Measurements from ENCODE around the gene ZNF791.
"Not testable (repeated sequence)": the region's sequence is repeated elsewhere in the genome, so short reads cannot be mapped to it uniquely, and the experiment has no call there.

The ZNF791 gene

GRCh38 chr19:12610540-12611360, at the start of gene ZNF791, which contains the start of gene ZNF490:
Gene ZNF791, plus strand, starts transcription at chr19:12610920. Its CDS starts 160 bp downstream, at chr19:12611080.
Gene ZNF490, minus strand, starts transcription at chr19:12610813. Its CDS starts 133 bp downstream, at chr19:12610680.
- peak; percentile 96 to 97 for DNase-seq

DNA sequence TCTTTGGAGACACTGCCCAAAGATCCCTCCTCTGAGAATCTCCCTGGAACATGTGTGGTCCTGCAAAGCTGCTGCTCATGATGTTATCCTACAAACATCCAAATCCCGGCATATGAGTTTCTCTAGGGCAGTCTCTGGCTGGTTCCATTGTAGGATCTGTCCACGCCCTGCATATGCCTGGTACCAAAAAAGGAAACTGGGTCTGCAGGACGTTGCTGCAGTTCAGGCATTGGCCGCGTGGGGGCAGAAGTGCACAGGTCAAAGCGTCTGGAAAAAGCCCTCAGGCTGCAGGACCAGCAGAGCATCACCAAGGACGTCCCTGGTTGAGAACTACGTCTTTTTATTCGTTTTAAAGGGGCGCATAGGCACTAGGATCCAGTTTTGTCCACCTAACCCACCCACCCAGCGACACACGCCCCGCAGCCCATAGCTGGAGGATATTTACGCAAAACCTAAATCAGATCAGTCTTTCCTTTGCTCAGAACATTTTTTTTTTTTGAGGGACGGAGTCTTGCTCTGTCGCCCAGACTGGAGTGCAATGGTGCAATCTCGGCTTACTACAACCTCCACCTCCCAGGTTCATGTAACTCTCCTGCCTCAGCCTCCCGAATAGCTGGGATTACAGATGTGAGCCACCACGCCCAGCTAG, 46.6 kb upstream of the ZNF791 start:
- DNase-seq = peak; percentile 54 to 74

DNA sequence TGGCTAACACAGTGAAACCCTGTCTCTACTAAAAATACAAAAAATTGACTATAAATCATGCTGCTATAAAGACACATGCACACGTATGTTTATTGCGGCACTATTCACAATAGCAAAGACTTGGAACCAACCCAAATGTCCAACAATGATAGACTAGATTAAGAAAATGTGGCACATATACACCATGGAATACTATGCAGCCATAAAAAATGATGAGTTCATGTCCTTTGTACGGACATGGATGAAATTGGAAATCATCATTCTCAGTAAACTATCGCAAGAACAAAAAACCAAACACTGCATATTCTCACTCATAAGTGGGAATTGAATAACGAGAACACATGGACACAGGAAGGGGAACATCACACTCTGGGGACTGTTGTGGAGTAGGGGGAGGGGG, 44.3 kb upstream of the ZNF791 start:
- not testable (repeated sequence) for DNase-seq

DNA sequence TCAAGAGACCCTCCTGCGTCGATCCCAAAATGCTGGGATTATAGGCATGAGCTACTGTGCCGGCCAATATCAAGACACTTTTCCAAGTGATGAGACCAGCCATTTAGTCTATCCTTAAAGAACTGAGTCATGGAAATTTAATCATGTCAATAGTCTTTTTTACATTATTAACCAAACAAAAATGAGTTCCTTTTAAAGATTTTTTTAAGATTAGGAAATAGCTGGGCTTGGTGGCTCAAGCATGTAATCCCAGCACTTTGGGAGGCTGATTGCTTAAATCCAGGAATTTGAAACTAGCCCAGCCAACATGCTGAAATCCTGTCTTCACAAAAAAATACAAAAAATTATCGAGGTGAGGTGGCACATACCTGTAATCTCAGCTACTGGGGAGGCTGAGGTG, 42.8 kb upstream of the ZNF791 start:
- no peak for DNase-seq

GRCh38 chr19:12574036-12574435, 36.7 kb upstream of the ZNF791 start:
- no peak for DNase-seq

- no peak for DNase-seq
These were observed 32.1 kb upstream of the ZNF791 start for GRCh38 chr19:12578641-12579040.

DNA sequence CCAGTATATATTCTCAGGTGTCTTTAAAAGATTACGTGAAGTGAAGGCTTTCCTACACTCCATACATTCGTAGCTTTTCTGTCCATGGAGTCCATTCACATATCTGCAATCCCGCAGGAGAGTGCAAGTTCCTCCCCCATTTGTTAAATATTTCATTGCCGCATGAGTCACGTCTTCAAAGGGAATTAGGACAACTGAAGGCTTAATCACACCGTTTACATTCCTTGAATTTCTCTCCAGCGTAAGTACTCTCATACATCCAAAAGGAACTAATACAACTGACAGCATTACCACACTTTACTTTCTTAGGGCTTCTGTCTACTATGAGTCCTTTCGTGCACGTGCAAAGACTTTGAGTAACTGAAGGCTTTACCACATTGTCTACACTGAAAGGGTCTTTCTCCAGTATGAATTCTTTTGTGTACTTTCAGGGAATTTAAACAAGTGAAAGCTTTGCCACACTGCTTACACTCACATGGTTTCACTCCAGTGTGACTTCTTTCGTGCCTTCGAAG, 30.5 kb upstream of the ZNF791 start:
- DNase-seq = no peak

- no peak for DNase-seq
These were observed 29.6 kb upstream of the ZNF791 start for GRCh38 chr19:12581100-12581499.

GRCh38 chr19:12596485-12596884, 14.2 kb upstream of the ZNF791 start:
- no peak for DNase-seq

- no peak for DNase-seq
These were observed 13.7 kb upstream of the ZNF791 start for GRCh38 chr19:12596927-12597548.

DNA sequence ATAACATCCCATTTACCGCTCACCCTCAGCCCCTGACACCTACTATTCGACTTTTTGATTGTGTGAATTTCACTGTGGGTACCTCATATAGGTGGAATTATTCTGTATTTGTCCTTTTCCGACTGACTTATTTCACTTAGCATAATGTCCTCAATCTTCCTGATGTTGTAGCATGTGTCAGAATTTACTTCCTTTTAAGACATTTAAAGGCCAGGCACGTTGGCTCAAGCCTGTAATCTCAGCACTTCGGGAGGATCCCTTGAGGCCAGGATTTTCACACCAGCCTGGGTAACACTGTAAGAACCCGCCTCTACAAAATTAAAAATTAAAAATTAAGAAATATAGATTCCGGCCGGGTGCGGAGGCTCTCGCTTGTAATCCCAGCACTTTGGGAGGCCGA, 13.1 kb upstream of the ZNF791 start:
- DNase-seq = no peak

DNA sequence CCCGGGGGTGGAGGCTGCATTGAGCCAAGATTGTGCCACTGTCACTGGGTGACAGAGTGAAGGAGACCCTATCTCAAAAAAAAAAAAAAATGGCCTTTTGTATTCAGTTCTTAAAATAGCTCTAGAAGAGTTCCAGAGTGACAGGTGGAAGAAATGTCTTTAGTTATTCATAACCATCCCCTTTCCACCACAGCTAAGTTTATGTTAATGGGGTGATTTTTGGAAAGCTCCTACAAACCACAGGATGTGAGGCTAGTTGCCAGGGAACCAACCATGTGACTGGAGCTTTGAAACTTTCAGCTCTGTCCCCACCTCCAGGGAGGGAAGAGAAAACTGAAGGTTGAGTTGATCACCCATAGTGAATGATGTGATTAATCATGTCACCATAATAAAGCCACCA, 7.0 kb upstream of the ZNF791 start:
- DNase-seq = no peak

DNA sequence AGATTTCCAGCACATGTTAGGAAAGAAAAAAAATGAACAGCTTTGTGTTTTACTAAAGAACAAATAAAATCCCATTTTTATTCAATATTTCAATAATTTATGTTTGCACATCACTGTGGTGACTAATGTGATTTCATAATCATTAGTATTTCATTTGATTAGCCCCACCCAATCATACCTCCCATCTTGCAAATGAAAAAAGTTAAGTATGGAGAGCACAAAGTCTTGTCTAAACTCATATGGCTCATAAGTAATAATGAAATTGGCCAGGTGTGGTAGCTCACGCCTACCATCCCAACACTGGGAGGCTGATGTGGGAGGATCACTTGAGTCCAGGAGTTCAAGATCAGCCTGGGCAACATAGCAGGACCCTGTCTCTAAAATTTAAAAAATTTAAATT, 3.9 kb upstream of the ZNF791 start:
- no peak for DNase-seq

GRCh38 chr19:12607631-12608030, 3.1 kb upstream of the ZNF791 start:
- DNase-seq = no peak

- DNase-seq = peak; percentile 51 to 57
These were observed 610 bp downstream of the ZNF791 start for GRCh38 chr19:12611361-12611699.

- DNase-seq = no peak
These were observed 6.9 kb downstream of the ZNF791 start for GRCh38 chr19:12617646-12618045.

DNA sequence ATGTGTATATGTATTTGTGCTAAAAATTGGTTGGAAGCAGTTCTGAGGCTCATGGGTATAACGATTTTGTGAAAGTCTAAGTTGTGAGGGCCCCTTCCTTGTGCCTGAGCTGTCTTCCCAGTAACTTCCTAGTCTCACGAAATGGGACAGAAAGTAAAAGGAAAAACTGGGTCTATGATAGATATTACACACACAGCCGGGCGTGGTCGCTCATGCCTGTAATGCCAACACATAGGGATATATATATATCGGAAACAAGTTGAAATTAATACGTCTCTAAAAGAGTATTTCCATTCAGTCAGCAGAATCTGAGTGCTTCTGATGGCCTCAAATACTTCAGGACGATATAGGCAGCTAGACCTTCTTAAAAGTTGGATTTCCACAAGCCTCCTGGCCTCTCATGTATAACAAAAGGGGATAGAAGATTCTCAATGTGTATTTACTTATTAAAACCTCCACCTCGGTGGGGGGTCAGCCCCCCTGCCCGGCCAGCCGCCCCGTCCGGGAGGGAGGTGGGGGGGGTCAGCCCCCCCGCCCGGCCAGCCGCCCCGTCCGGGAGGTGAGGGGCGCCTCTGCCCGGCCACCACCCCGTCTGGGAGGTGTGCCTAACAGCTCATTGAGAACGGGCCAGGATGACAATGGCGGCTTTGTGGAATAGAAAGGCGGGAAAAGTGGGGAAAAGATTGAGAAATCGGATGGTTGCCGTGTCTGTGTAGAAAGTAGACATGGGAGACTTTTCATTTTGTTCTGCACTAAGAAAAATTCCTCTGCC, 10.7 kb downstream of the ZNF791 start:
- DNase-seq = not testable (repeated sequence)

DNA sequence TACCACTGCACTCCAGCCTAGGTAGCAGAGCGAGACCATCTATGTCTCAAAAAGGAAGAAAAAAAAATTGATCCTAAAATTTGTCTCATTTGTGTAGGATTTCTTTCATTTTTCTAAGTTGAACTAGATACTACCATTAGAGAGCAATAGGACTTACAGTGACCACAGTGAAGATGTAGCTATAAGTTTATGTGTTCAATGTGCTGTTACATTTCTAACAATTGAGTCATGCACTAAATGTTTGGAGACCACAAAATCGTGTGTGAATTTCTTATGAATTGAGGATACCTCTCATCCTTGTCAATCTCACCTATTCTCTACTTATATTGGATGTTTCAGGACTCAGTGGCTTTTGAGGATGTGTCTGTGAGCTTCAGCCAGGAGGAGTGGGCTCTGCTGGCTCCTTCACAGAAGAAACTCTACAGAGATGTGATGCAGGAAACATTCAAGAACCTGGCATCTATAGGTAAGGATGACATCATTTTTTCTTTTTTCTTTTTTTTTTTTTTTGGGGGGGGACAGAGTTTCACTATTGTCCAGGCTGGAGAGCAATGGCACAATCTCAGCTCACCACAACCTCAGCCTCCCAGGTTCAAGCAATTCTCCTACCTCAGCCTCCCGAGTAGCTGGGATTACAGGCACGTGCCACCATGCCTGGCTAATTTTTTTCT, 12.8 kb downstream of the ZNF791 start:
- no peak for DNase-seq

- no peak for DNase-seq
These were observed 16.2 kb downstream of the ZNF791 start for GRCh38 chr19:12626958-12627357.

DNA sequence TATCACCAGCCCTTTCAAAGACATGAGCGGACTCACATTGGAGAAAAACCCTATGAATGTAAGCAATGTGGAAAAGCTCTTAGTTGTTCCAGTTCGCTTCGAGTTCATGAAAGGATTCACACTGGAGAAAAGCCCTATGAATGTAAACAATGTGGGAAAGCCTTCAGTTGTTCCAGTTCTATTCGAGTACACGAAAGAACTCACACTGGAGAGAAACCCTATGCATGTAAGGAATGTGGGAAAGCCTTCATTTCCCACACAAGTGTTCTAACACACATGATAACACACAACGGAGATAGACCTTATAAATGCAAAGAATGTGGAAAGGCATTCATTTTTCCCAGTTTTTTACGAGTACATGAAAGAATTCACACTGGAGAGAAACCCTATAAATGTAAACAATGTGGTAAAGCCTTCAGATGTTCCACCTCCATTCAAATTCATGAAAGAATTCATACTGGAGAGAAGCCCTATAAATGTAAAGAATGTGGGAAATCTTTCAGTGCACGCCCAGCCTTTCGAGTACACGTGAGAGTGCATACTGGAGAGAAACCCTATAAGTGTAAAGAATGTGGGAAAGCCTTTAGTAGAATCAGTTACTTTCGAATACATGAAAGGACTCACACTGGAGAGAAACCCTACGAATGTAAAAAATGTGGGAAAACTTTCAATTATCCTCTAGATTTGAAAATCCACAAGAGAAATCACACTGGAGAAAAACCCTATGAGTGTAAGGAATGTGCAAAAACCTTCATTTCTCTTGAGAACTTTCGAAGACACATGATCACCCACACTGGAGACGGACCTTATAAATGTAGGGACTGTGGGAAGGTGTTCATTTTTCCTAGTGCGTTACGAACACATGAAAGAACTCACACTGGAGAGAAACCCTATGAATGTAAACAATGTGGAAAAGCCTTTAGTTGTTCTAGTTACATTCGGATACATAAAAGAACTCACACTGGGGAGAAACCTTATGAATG, 17.6 kb downstream of the ZNF791 start:
- DNase-seq = no peak

DNA sequence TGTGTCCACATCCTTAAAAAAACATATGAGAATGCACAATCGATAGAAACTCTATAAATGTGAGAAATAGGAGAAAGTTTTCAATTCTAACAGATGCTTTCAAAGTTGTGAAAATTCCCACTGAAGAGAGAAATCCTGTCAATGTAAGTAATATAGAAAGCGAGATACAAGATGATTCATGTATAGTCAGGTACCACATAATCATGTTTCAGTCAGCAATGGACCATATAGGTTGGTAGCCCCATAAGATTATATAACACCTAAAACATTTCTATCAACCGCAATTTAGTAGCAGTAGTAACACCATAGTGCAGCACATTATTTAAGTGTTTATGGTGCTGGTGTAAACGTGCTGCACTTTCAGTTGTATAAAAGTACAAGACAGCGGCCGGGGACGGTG, 18.5 kb downstream of the ZNF791 start:
- no peak for DNase-seq

Data from SHP77 (cell line).